IPS-18a (cell line): ENCODE data around the gene PCCA.

Experiments used
- H3K27ac ChIP-seq: one replicate; pipeline ENCODE4 v1.5.1; 2013; ENCODE audit warnings: low read length
- H3K27me3 ChIP-seq: one replicate; pipeline ENCODE4 v1.6.1; 2013; ENCODE audit warnings: mild to moderate bottlenecking, low read length; ENCODE audit not compliant: control insufficient read depth, insufficient read depth
- H3K36me3 ChIP-seq: one replicate; pipeline ENCODE4 v1.6.1; 2013; ENCODE audit warnings: low read depth, low read length; ENCODE audit not compliant: control insufficient read depth
- H3K4me1 ChIP-seq: one replicate; pipeline ENCODE4 v1.6.1; 2013; ENCODE audit warnings: low read depth, low read length; ENCODE audit not compliant: control insufficient read depth
- H3K4me3 ChIP-seq: one replicate; pipeline ENCODE4 v1.5.1; 2013; ENCODE audit warnings: low read length
- H3K9ac ChIP-seq: one replicate; pipeline ENCODE4 v1.6.1; 2013; ENCODE audit warnings: mild to moderate bottlenecking, low read length, moderate library complexity
- H3K9me3 ChIP-seq: one replicate; pipeline ENCODE4 v1.6.1; 2013; ENCODE audit warnings: low read depth, low read length; ENCODE audit not compliant: control insufficient read depth

PCCA gene

GRCh38 chr13:100230769-100231149 lies 141.9 kb downstream of the PCCA start:
- Histone ChIP-seq H3K9ac (no peak overlapping the region), H3K27ac (no peak overlapping the region), H3K36me3 (no peaks in the 10 kb centered on the region), H3K27me3 (no peaks in the 10 kb centered on the region), H3K9me3 (no peaks in the 10 kb centered on the region), H3K4me1 (peaks cover 26% of the 10 kb centered on the region), H3K4me3 (no peak overlapping the region)

GRCh38 chr13:100231176-100231575 lies 142.3 kb downstream of the PCCA start:
- Histone ChIP-seq H3K4me1 (peaks cover 26% of the 10 kb centered on the region), H3K36me3 (no peaks in the 10 kb centered on the region), H3K9ac (no peak overlapping the region), H3K4me3 (no peak overlapping the region), H3K9me3 (no peaks in the 10 kb centered on the region), H3K27ac (no peak overlapping the region), H3K27me3 (no peaks in the 10 kb centered on the region)

- Histone ChIP-seq H3K9me3 (no peaks in the 10 kb centered on the region), H3K27ac (no peak overlapping the region), H3K27me3 (no peaks in the 10 kb centered on the region), H3K36me3 (no peaks in the 10 kb centered on the region), H3K4me1 (peaks cover 26% of the 10 kb centered on the region), H3K9ac (no peak overlapping the region), H3K4me3 (no peak overlapping the region)
Observed at GRCh38 chr13:100234006-100234405, 145.1 kb downstream of the PCCA start.

- H3K4me3 ChIP-seq = no peak overlapping the region
- no peaks in the 10 kb centered on the region for H3K9me3 ChIP-seq
- H3K9ac ChIP-seq = no peak overlapping the region
- H3K27ac ChIP-seq = peak overlapping the region; percentile 19
- H3K27me3 ChIP-seq = no peaks in the 10 kb centered on the region
- H3K36me3 ChIP-seq = no peaks in the 10 kb centered on the region
- peaks cover 26% of the 10 kb centered on the region for H3K4me1 ChIP-seq
Observed at GRCh38 chr13:100234524-100235136, 145.7 kb downstream of the PCCA start.

GRCh38 chr13:100235311-100235901 lies 146.5 kb downstream of the PCCA start:
- Histone ChIP-seq H3K4me3 (no peak overlapping the region), H3K9me3 (no peaks in the 10 kb centered on the region), H3K27me3 (no peaks in the 10 kb centered on the region), H3K9ac (no peak overlapping the region), H3K27ac (no peak overlapping the region), H3K4me1 (peaks cover 32% of the 10 kb centered on the region), H3K36me3 (no peaks in the 10 kb centered on the region)

GRCh38 chr13:100240109-100240779 lies 151.4 kb downstream of the PCCA start:
- no peaks in the 10 kb centered on the region for H3K9me3 ChIP-seq

GRCh38 chr13:100244431-100244830 lies 155.5 kb downstream of the PCCA start:
- H3K9ac ChIP-seq = peak overlapping the region; percentile 0
- H3K4me1 ChIP-seq = peaks cover 28% of the 10 kb centered on the region

More at GRCh38 chr13:100240109-100240779, 151.4 kb downstream of the PCCA start:
- Histone ChIP-seq H3K9ac (no peak overlapping the region), H3K4me1 (peaks cover 29% of the 10 kb centered on the region), H3K27me3 (no peaks in the 10 kb centered on the region), H3K27ac (no peak overlapping the region), H3K4me3 (no peak overlapping the region), H3K36me3 (no peaks in the 10 kb centered on the region)

DNA sequence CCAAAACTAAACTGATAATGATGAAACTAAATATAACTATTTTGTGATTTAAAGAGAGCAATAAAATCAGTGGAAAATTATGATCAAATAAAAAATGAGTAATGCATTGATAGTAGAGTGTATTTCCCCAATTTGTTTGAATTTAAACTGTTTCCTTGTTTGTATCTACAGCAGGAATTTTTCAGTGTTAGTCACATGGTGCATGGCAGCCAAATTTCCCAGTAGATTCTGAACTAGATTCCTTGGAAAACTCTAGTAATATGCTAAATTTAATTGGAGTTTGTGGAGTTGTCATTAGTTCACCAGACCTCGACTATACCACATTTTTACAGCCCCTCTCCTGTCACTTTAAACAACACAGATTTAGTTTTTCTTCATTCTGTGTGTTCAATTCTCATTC lies 156.2 kb downstream of the PCCA start:
- Histone ChIP-seq H3K27ac (no peak overlapping the region), H3K9me3 (no peaks in the 10 kb centered on the region), H3K9ac (no peak overlapping the region), H3K36me3 (no peaks in the 10 kb centered on the region), H3K4me1 (peaks cover 23% of the 10 kb centered on the region), H3K4me3 (no peak overlapping the region), H3K27me3 (no peaks in the 10 kb centered on the region)

More at GRCh38 chr13:100244431-100244830, 155.5 kb downstream of the PCCA start:
- Histone ChIP-seq H3K27me3 (no peaks in the 10 kb centered on the region), H3K9me3 (no peaks in the 10 kb centered on the region), H3K36me3 (no peaks in the 10 kb centered on the region), H3K27ac (peak overlapping the region; percentile 0), H3K4me3 (no peak overlapping the region)

DNA sequence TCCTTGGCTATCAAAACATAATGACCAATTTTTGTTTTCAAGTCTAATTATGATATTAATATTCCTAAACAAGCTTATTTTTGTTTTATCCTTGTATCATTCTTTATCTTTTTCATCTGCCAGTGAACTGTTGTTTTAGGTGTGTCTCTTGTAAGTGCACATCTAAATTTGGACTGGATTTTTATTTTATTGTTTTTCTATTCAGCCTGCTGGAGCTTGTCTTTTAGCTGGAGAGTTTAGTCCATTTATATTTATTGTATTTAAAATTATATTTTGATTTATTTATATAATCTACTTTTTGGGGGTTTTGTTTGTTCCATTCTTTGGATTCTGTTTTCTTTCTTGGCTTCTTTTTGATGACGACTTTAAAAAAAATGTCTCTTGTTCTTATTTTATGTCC lies 159.0 kb downstream of the PCCA start:
- Histone ChIP-seq H3K9me3 (no peaks in the 10 kb centered on the region), H3K9ac (no peak overlapping the region), H3K27me3 (no peaks in the 10 kb centered on the region), H3K36me3 (no peaks in the 10 kb centered on the region), H3K27ac (no peak overlapping the region), H3K4me3 (no peak overlapping the region), H3K4me1 (peaks cover 35% of the 10 kb centered on the region)

DNA sequence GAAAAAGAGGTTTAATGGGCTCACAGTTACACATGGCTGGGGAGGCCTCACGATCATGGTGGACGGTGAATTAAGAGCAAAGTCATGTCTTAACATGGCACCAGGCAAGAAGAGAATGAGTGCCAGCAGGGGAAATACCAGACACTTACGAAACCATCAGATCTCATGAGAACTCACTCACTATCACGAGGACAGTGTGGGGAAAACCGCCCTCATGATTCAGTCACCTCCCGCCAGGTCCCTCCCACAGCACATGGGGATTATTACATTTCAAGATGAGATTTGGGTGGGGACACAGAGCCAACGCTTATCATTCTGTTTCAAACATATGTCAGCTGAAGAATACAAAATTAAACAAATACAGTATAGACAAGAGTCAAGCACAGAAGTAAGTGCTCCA lies 165.1 kb downstream of the PCCA start:
- no peaks in the 10 kb centered on the region for H3K27me3 ChIP-seq
- peaks cover 44% of the 10 kb centered on the region for H3K4me1 ChIP-seq
- no peaks in the 10 kb centered on the region for H3K9me3 ChIP-seq
- H3K36me3 ChIP-seq = no peaks in the 10 kb centered on the region
- H3K4me3 ChIP-seq = no peak overlapping the region
- H3K9ac ChIP-seq = no peak overlapping the region
- no peak overlapping the region for H3K27ac ChIP-seq

- Histone ChIP-seq H3K4me3 (no peak overlapping the region), H3K27ac (no peak overlapping the region), H3K36me3 (no peaks in the 10 kb centered on the region), H3K9me3 (no peaks in the 10 kb centered on the region), H3K27me3 (no peaks in the 10 kb centered on the region), H3K9ac (no peak overlapping the region), H3K4me1 (peaks cover 10% of the 10 kb centered on the region)
Observed at GRCh38 chr13:100262404-100262803, 173.5 kb downstream of the PCCA start.

- H3K27ac ChIP-seq = no peak overlapping the region
- H3K36me3 ChIP-seq = peaks cover 3% of the 10 kb centered on the region
- H3K9ac ChIP-seq = no peak overlapping the region
- no peaks in the 10 kb centered on the region for H3K9me3 ChIP-seq
- H3K4me1 ChIP-seq = no peaks in the 10 kb centered on the region
- no peak overlapping the region for H3K4me3 ChIP-seq
- H3K27me3 ChIP-seq = no peaks in the 10 kb centered on the region
Observed at GRCh38 chr13:100266026-100266425, 177.1 kb downstream of the PCCA start.
